Adrenal gland (tissue), 12 donors: ENCODE data around the gene IL31RA. TPM values are rescaled to one million over a fixed set of nuclear protein-coding genes. Genes with fewer than 3 reads are reported as not detected.

ENCODE experiments used
- DNase-seq, 7 donors: peaks; one replicate each; pipeline ENCODE4 v3.0.0-alpha.2; 2019 to 2020
- H3K27ac ChIP-seq, 5 donors: fragments of 200-600 bp; sonication (generic) in 4 of 5; 1 replicate in 3 of 5; 2 replicates in 2 of 5; pipeline versions ENCODE4 v1.5.1 to v1.8.0; 2016 to 2020; ENCODE audit warnings: mild to moderate bottlenecking in 1 of 5
- H3K27me3 ChIP-seq: fragments of 200-600 bp; 2 replicates; pipeline ENCODE4 v1.8.0; 2021
- H3K36me3 ChIP-seq, 2 donors: fragments of 200-600 bp; replicated peaks in 1 of 2; 1 replicate in 1 of 2; 2 replicates in 1 of 2; pipeline versions ENCODE4 v1.5.1 to v1.8.0; 2018 to 2022
- H3K4me1 ChIP-seq, 2 donors: fragments of 200-600 bp; replicated peaks in 1 of 2; 1 replicate in 1 of 2; 2 replicates in 1 of 2; pipeline versions ENCODE4 v1.5.1 to v1.8.0; 2018 to 2021
- H3K4me3 ChIP-seq, 4 donors: fragments of 200-600 bp; sonication (generic) in 3 of 4; one replicate each; pipeline ENCODE4 v1.5.1; 2016 to 2018
- H3K9me3 ChIP-seq, 3 donors: fragments of 200-600 bp; sonication (generic) in 1 of 3; replicated peaks in 1 of 3; 1 replicate in 2 of 3; 2 replicates in 1 of 3; pipeline versions ENCODE4 v1.5.1 to v1.8.0; 2016 to 2021
- CTCF ChIP-seq, 6 experiments: fragments of 450-650 bp in 4 of 6; fragments of 200-600 bp in 2 of 6; sonication (generic) in 1 of 6; IDR thresholded peaks; 1 replicate in 5 of 6; 2 replicates in 1 of 6; pipeline versions ENCODE4 v1.5.1 to v1.8.0; 2016 to 2021; ENCODE audit warnings: antibody characterized with exemption in 6 of 6, mild to moderate bottlenecking in 2 of 6, moderate library complexity in 1 of 6
- POLR2A ChIP-seq, 2 donors: fragments of 450-650 bp; IDR thresholded peaks; one replicate each; pipeline ENCODE4 v1.6.1; 2017; ENCODE audit warnings: antibody characterized with exemption in 2 of 2, mild to moderate bottlenecking in 2 of 2, moderate library complexity in 1 of 2
- WGBS, 4 donors: extraction: QIAGEN DNeasy Blood & Tissue Kit in 2 of 4; methylation state at CpG; one replicate each; pipeline versions ENCODE4 v1.1.5 to v1.1.7; 2013 to 2017; 5-methylcytosine and 5-hydroxymethylcytosine counted together
- intact Hi-C, 2 donors: fragments of 100-400 bp; cut with DNase I; formaldehyde crosslinking; loops; one replicate each; pipeline versions ENCODE4 v1.14.1 to v1.15.0; 2022 to 2023
- polyA plus RNA-seq, 3 donors: library from polyadenylated mRNA; stranded (reverse); fragments of 200-250 nt in 2 of 3; fragments of 350-450 nt in 1 of 3; fragmentation: Illumina TruSeq in 1 of 3; extraction: RNeasy Lipid Tissue Mini Kit (QIAGEN cat#74804) in 1 of 3; gene quantifications; one replicate each; pipeline ENCODE4 v1.2.3, GENCODE V29; 2013 to 2014
- total RNA-seq, 9 donors: library from RNA; depleted of rRNA in 4 of 9; stranded (reverse); fragments of >200 nt in 4 of 9; fragments of 120-200 nt in 1 of 9; fragmentation: NEBNext Ultra II Directional in 1 of 9; extraction: Animal tissue kit (Norgen Biotek cat#: 25700) in 1 of 9; gene quantifications; one replicate each; pipeline versions ENCODE4 v1.1.0 to v1.2.4, GENCODE V29; 2013 to 2023
- donor health status: healthy with polysubstance abuse.
- donor health status: Bipolar disorder and iron deficiency.
- donor health status: DM: yes; HTN: yes; CAD: no.
- donor health status: DM: no; HTN: no; CAD: no.
- donor health status: DM: no; HTN: no; CAD: no.
- donor health status: DM: yes; HTN: yes; CAD: no.

IL31RA gene
- total and polyA plus RNA-seq, 12 donors, result 0.05 to 0.61 TPM; not detected in 10

GRCh38 chr5:55855509-55855908 is 4.4 kb downstream of the IL31RA start:
- peaks cover 5% of the 10 kb centered on the region for H3K27me3 ChIP-seq
- H3K4me1 ChIP-seq, result no peaks in the 10 kb centered on the region
- DNase-seq, result no peak
- no peak overlapping the region for H3K4me3 ChIP-seq
- WGBS, 4 donors, result 73 to 78% (median 75%) methylated on average over 5 of the region's 5 CpGs
- no peak overlapping the region for H3K27ac ChIP-seq
- no peak for TF ChIP-seq CTCF (IDR thresholded peaks at IDR 0.05)
- TF ChIP-seq POLR2A (IDR thresholded peaks at IDR 0.05), result no peak
- no peaks in the 10 kb centered on the region for H3K9me3 ChIP-seq
- intact Hi-C loops, result no loop called here
- no peaks in the 10 kb centered on the region for H3K36me3 ChIP-seq

- intact Hi-C loops, result no loop called here
- 54 to 77% (median 62%) methylated on average over 5 of the region's 5 CpGs for WGBS, 4 donors
- peaks cover 7% of the 10 kb centered on the region for H3K27me3 ChIP-seq
- no peaks in the 10 kb centered on the region for H3K36me3 ChIP-seq
- no peaks in the 10 kb centered on the region for H3K4me1 ChIP-seq
- no peak for DNase-seq
- H3K27ac ChIP-seq, result no peak overlapping the region
- no peaks in the 10 kb centered on the region for H3K9me3 ChIP-seq
- no peak overlapping the region for H3K4me3 ChIP-seq
- TF ChIP-seq CTCF (IDR thresholded peaks at IDR 0.05) (no peak), POLR2A (IDR thresholded peaks at IDR 0.05) (no peak)
Observed at GRCh38 chr5:55856516-55857246, 5.5 kb downstream of the IL31RA start.

GRCh38 chr5:55857247-55857640 is 6.1 kb downstream of the IL31RA start:
- intact Hi-C loops, result no loop called here
- H3K27me3 ChIP-seq, result peaks cover 3% of the 10 kb centered on the region
- H3K36me3 ChIP-seq, result no peaks in the 10 kb centered on the region
- 86 to 89% (median 87%) methylated on average over 4 of the region's 4 CpGs for WGBS, 4 donors
- H3K27ac ChIP-seq, result no peak overlapping the region
- H3K9me3 ChIP-seq, result no peaks in the 10 kb centered on the region
- no peak for DNase-seq
- H3K4me1 ChIP-seq, result no peaks in the 10 kb centered on the region
- no peak overlapping the region for H3K4me3 ChIP-seq
- TF ChIP-seq POLR2A (IDR thresholded peaks at IDR 0.05), result no peak
- no peak for TF ChIP-seq CTCF (IDR thresholded peaks at IDR 0.05)

- Histone ChIP-seq H3K36me3 (no peaks in the 10 kb centered on the region), H3K27me3 (peaks cover 3% of the 10 kb centered on the region), H3K27ac (no peak overlapping the region), H3K9me3 (no peaks in the 10 kb centered on the region), H3K4me3 (no peak overlapping the region), H3K4me1 (no peaks in the 10 kb centered on the region)
- 83 to 89% (median 88%) methylated on average over 2 of the region's 2 CpGs for WGBS, 4 donors
- no peak for DNase-seq
- intact Hi-C loops, result no loop called here
- TF ChIP-seq POLR2A (IDR thresholded peaks at IDR 0.05) (no peak), CTCF (IDR thresholded peaks at IDR 0.05) (no peak)
Observed at GRCh38 chr5:55858104-55858503, 6.9 kb downstream of the IL31RA start.
